ENCODE results near the gene IMPDH1. TPM values are rescaled to one million over a fixed set of nuclear protein-coding genes. Genes with fewer than 3 reads are reported as not detected.

The IMPDH1 gene
- total and polyA plus RNA-seq, 9 of the 15 experiments (the other 6 are each of a cell fraction or from before 2014, with no cell fraction given), result 0.80 to 118 (median 64.3) TPM

GRCh38 chr7:128406314-128407232 lies 3.2 kb downstream of the IMPDH1 start (continued):
- no peak for TF ChIP-seq HEY1 (CRISPR knock-in tag; IDR thresholded peaks at IDR 0.05; ENCODE audit: borderline replicate concordance)
- TF ChIP-seq E2F1 (CRISPR knock-in tag; IDR thresholded peaks at IDR 0.05), result no peak
- no peak for TF ChIP-seq RUNX1 (IDR thresholded peaks at IDR 0.05; ENCODE audit: low read depth)
- no peak for TF ChIP-seq TCF7 (IDR thresholded peaks at IDR 0.05; ENCODE audit: borderline replicate concordance)
- 0 out of 2 replicates have a peak, but pooled peaks have one; percentile 21 for TF ChIP-seq XRCC5 (IDR thresholded peaks at IDR 0.05; ENCODE audit: low read depth, low read length)

GRCh38 chr7:128405471-128406313 lies 4.1 kb downstream of the IMPDH1 start:
- ChIA-PET CTCF (ENCODE audit: low intra/inter-chr PET ratio) (no interaction called here), POLR2A (interaction anchor here (0.6 to 1.4 kb wide), 7 partner anchors 8 to 23 kb away, joined by 3 to 6 read pairs (median 4); no protein-coding TSS in a partner anchor)
- peak; percentile 91 to 98 (median 98) for DNase-seq (ENCODE audit: extremely low read depth in 1 of 4, low spot score in 3 of 4)
- H3K27ac ChIP-seq (ENCODE audit: extremely low read depth, low read depth, low read length), result peak overlapping the region; percentile 78
- H3K27me3 ChIP-seq (ENCODE audit: control insufficient read depth in 2 of 2, insufficient read depth in 2 of 2, low read length in 2 of 2), result no peaks in the 10 kb centered on the region
- H3K79me2 ChIP-seq (ENCODE audit: control insufficient read depth, insufficient read depth, low read length), result peaks cover 30% of the 10 kb centered on the region
- peak overlapping the region; percentile 68 for H3K4me3 ChIP-seq
- H2AFZ ChIP-seq (ENCODE audit: low read depth, low read length), result peak overlapping the region; percentile 87
- H3K4me1 ChIP-seq (replicated peaks in 1 of 2; ENCODE audit: control insufficient read depth in 2 of 2, insufficient read depth in 2 of 2, low read length in 2 of 2), result peaks cover 54 to 64% of the 10 kb centered on the region in 2 experiments
- H3K36me3 ChIP-seq (ENCODE audit: control insufficient read depth, insufficient read depth, low read length), result peaks cover 34% of the 10 kb centered on the region; the same call in 2 of the 3 replicates
- peak overlapping the region; percentile 89 to 99 for H3K9ac ChIP-seq (ENCODE audit: insufficient read depth in 1 of 2, low read depth in 2 of 2, low read length in 2 of 2)
- H3K9me3 ChIP-seq (replicated peaks; ENCODE audit: control insufficient read depth, insufficient read depth, low read depth, low read length), result no peaks in the 10 kb centered on the region
- peak; percentile 31 for ATAC-seq
- intact Hi-C loops (cut with micrococcal nuclease) (no loop called here), in situ Hi-C loops (cut with MboI) (no loop called here)
- no TSS peak for BruUV-seq (replicated peaks)
- WGBS (ENCODE audit: insufficient coverage, low coverage, missing lambda C conversion rate), result under 1% methylated on average over 67 of the region's 107 CpGs
- no peak for FAIRE-seq
- H3K4me2 ChIP-seq (ENCODE audit: insufficient read depth, low read length), result peak overlapping the region; percentile 92
- H3K9me1 ChIP-seq (ENCODE audit: control insufficient read depth, insufficient read depth, low read length), result no peaks in the 10 kb centered on the region
- no peaks in the 10 kb centered on the region; the same call in 1 of the 2 replicates for H4K20me1 ChIP-seq (replicated peaks; ENCODE audit: control insufficient read depth, insufficient read depth, low read length)
- TF ChIP-seq ZNF449 (CRISPR knock-in tag; IDR thresholded peaks at IDR 0.05) (no peak), TARDBP (IDR thresholded peaks at IDR 0.05) (no peak), MTA1 (IDR thresholded peaks at IDR 0.05; ENCODE audit: borderline replicate concordance) (no peak), GATAD2A (IDR thresholded peaks at IDR 0.05) (peak; percentile 62; the same call in 1 of the 2 replicates), NR4A1 (CRISPR knock-in tag; IDR thresholded peaks at IDR 0.05) (peak; percentile 96), NR4A1 (tag; IDR thresholded peaks at IDR 0.05) (no peak)
